Measurements from ENCODE around the gene LYPLAL1. TPM values are rescaled to one million over a fixed set of nuclear protein-coding genes. Genes with fewer than 3 reads are reported as not detected.

Gene LYPLAL1
- total and polyA plus RNA-seq, 2 experiments from 2014 or later = 28.3 to 31.9 TPM

- Histone ChIP-seq H3K4me1 (ENCODE audit: insufficient read depth) (no peaks in the 10 kb centered on the region), H3K27me3 (no peaks in the 10 kb centered on the region), H3K4me3 (no peak overlapping the region), H3K9me2 (replicated peaks; ENCODE audit: insufficient read depth) (no peaks in the 10 kb centered on the region), H3K36me3 (replicated peaks; ENCODE audit: insufficient read depth, low read depth) (no peaks in the 10 kb centered on the region), H4K20me1 (ENCODE audit: insufficient read depth, poor library complexity, severe bottlenecking) (no peaks in the 10 kb centered on the region), H2AFZ (no peak overlapping the region), H3K4me2 (no peak overlapping the region), H3K79me2 (no peaks in the 10 kb centered on the region), H3K9me3 (ENCODE audit: low read depth) (no peaks in the 10 kb centered on the region), H3K27ac (no peak overlapping the region)
- TF ChIP-seq EZH2 (IDR thresholded peaks at IDR 0.05; ENCODE audit: borderline replicate concordance) = no peak
- TF ChIP-seq EZH2phosphoT487 (IDR thresholded peaks at IDR 0.05; ENCODE audit: low read depth, severe bottlenecking, unreplicated experiment) = no peak
- TF ChIP-seq CTCF (IDR thresholded peaks at IDR 0.05; ENCODE audit: poor library complexity) = no peak
- DNase-seq (ENCODE audit: low spot score) = no peak
Measured at GRCh38 chr1:219149009-219149577, 24.6 kb upstream of the LYPLAL1 start.

- Histone ChIP-seq H3K4me3 (no peak overlapping the region), H3K4me2 (no peak overlapping the region), H2AFZ (no peak overlapping the region)
Measured at GRCh38 chr1:219149953-219150352, 23.7 kb upstream of the LYPLAL1 start.

GRCh38 chr1:219150913-219151312 is 22.8 kb upstream of the LYPLAL1 start:
- Histone ChIP-seq H3K36me3 (replicated peaks; ENCODE audit: insufficient read depth, low read depth) (no peaks in the 10 kb centered on the region), H3K27ac (no peak overlapping the region), H3K9me3 (ENCODE audit: low read depth) (no peaks in the 10 kb centered on the region), H3K79me2 (no peaks in the 10 kb centered on the region), H2AFZ (no peak overlapping the region), H3K9me2 (replicated peaks; ENCODE audit: insufficient read depth) (no peaks in the 10 kb centered on the region), H3K4me2 (no peak overlapping the region), H3K27me3 (no peaks in the 10 kb centered on the region), H3K4me3 (no peak overlapping the region), H4K20me1 (ENCODE audit: insufficient read depth, poor library complexity, severe bottlenecking) (no peaks in the 10 kb centered on the region), H3K4me1 (ENCODE audit: insufficient read depth) (no peaks in the 10 kb centered on the region)
- 94% methylated on average over 3 of the region's 3 CpGs for WGBS (ENCODE audit: low lambda C conversion rate, missing lambda C conversion rate)
- DNase-seq (ENCODE audit: low spot score) = no peak
- TF ChIP-seq EZH2phosphoT487 (IDR thresholded peaks at IDR 0.05; ENCODE audit: low read depth, severe bottlenecking, unreplicated experiment) (no peak), EZH2 (IDR thresholded peaks at IDR 0.05; ENCODE audit: borderline replicate concordance) (no peak), CTCF (IDR thresholded peaks at IDR 0.05; ENCODE audit: poor library complexity) (no peak)

More at GRCh38 chr1:219149953-219150352, 23.7 kb upstream of the LYPLAL1 start:
- WGBS (ENCODE audit: low lambda C conversion rate, missing lambda C conversion rate) = 41% methylated on average over 3 of the region's 3 CpGs
- Histone ChIP-seq H3K9me2 (replicated peaks; ENCODE audit: insufficient read depth) (no peaks in the 10 kb centered on the region), H3K9me3 (ENCODE audit: low read depth) (no peaks in the 10 kb centered on the region), H3K27me3 (no peaks in the 10 kb centered on the region), H3K36me3 (replicated peaks; ENCODE audit: insufficient read depth, low read depth) (no peaks in the 10 kb centered on the region), H4K20me1 (ENCODE audit: insufficient read depth, poor library complexity, severe bottlenecking) (no peaks in the 10 kb centered on the region), H3K27ac (no peak overlapping the region), H3K79me2 (no peaks in the 10 kb centered on the region), H3K4me1 (ENCODE audit: insufficient read depth) (no peaks in the 10 kb centered on the region)
- TF ChIP-seq EZH2 (IDR thresholded peaks at IDR 0.05; ENCODE audit: borderline replicate concordance) (no peak), CTCF (IDR thresholded peaks at IDR 0.05; ENCODE audit: poor library complexity) (no peak), EZH2phosphoT487 (IDR thresholded peaks at IDR 0.05; ENCODE audit: low read depth, severe bottlenecking, unreplicated experiment) (no peak)
- DNase-seq (ENCODE audit: low spot score) = no peak
